GM23248 (cell line): Measurements from ENCODE around the gene PRKCSH. TPM values are rescaled to one million over a fixed set of nuclear protein-coding genes. Genes with fewer than 3 reads are reported as not detected.

Experiments
- DNase-seq: peaks from one replicate; pipeline ENCODE4 v3.0.0-alpha.2; 2015
- H2AFZ ChIP-seq: fragments of 200-600 bp; sonication (generic); 2 replicates; pipeline ENCODE4 v1.6.1; 2016; ENCODE audit warnings: antibody characterized with exemption
- H3F3A ChIP-seq: fragments of 200-600 bp; sonication (generic); 2 replicates; pipeline ENCODE4 v1.6.1; 2016; ENCODE audit warnings: mild to moderate bottlenecking, antibody characterized with exemption, mixed run types; ENCODE audit not compliant: insufficient read depth
- H3K27ac ChIP-seq: fragments of 200-600 bp; sonication (generic); 2 replicates; pipeline ENCODE4 v1.5.1; 2016; ENCODE audit warnings: mild to moderate bottlenecking
- H3K27me3 ChIP-seq: fragments of 200-600 bp; sonication (generic); replicated peaks from 2 replicates; pipeline ENCODE4 v1.6.1; 2016; ENCODE audit warnings: mild to moderate bottlenecking; ENCODE audit not compliant: insufficient read depth
- H3K36me3 ChIP-seq: fragments of 200-600 bp; sonication (generic); 2 replicates; pipeline ENCODE4 v1.6.1; 2016; ENCODE audit warnings: low read depth, mild to moderate bottlenecking
- H3K4me1 ChIP-seq: fragments of 200-600 bp; sonication (generic); 2 replicates; pipeline ENCODE4 v1.6.1; 2016; ENCODE audit warnings: mild to moderate bottlenecking; ENCODE audit not compliant: insufficient read depth
- H3K4me2 ChIP-seq: fragments of 200-600 bp; sonication (generic); one replicate; pipeline ENCODE4 v1.6.1; 2016; ENCODE audit warnings: mild to moderate bottlenecking; ENCODE audit not compliant: unreplicated experiment
- H3K4me3 ChIP-seq: fragments of 200-600 bp; sonication (generic); 2 replicates; pipeline ENCODE4 v1.5.1; 2016; ENCODE audit warnings: mild to moderate bottlenecking
- H3K79me2 ChIP-seq: fragments of 200-600 bp; sonication (generic); 2 replicates; pipeline ENCODE4 v1.6.1; 2016; ENCODE audit warnings: mild to moderate bottlenecking; ENCODE audit not compliant: insufficient read depth
- H3K9ac ChIP-seq: fragments of 200-600 bp; sonication (generic); 2 replicates; pipeline ENCODE4 v1.6.1; 2016; ENCODE audit warnings: mild to moderate bottlenecking
- H3K9me2 ChIP-seq: fragments of 200-600 bp; sonication (generic); 2 replicates; pipeline ENCODE4 v1.6.1; 2016; ENCODE audit warnings: mixed run types, mild to moderate bottlenecking, moderate library complexity; ENCODE audit not compliant: insufficient read depth
- H3K9me3 ChIP-seq: fragments of 200-600 bp; sonication (generic); one replicate; pipeline ENCODE4 v1.6.1; 2017; ENCODE audit warnings: low read depth
- H4K20me1 ChIP-seq: fragments of 200-600 bp; sonication (generic); 2 replicates; pipeline ENCODE4 v1.6.0; 2016; ENCODE audit not compliant: insufficient read depth
- EZH2 ChIP-seq: fragments of 200-600 bp; sonication (generic); IDR thresholded peaks from 2 replicates; pipeline ENCODE4 v1.6.1; 2018; ENCODE audit warnings: antibody characterized with exemption, mild to moderate bottlenecking; ENCODE audit not compliant: insufficient read depth, poor library complexity, severe bottlenecking
- EZH2phosphoT487 ChIP-seq: fragments of 200-600 bp; sonication (generic); IDR thresholded peaks from 2 replicates; pipeline ENCODE4 v1.6.1; 2018; ENCODE audit warnings: antibody characterized with exemption, moderate library complexity, mild to moderate bottlenecking, low read depth; ENCODE audit not compliant: insufficient read depth
- WGBS, 2 experiments: methylation state at CpG; one replicate each; pipeline ENCODE4 v1.1.6; 2015 to 2017; ENCODE audit warnings: low lambda C conversion rate in 2 of 2, low coverage in 1 of 2; ENCODE audit errors: missing lambda C conversion rate in 2 of 2; 5-methylcytosine and 5-hydroxymethylcytosine counted together
- in situ Hi-C: fragments of 300-500 bp; cut with MboI; formaldehyde crosslinking; loops from 2 replicates; pipeline ENCODE4 v1.15.0; 2020
- polyA plus RNA-seq: library from polyadenylated mRNA; unstranded; fragments of >200 nt; fragmentation: Nextera tagmentation; extraction: Ambion mirVana; gene quantifications from 2 replicates; pipeline ENCODE4 v1.2.1, GENCODE V29; 2016
- total RNA-seq: library from RNA; depleted of rRNA; stranded (reverse); fragments of >200 nt; shearing (Covaris generic); gene quantifications from 2 replicates; pipeline ENCODE4 v1.2.3, GENCODE V29; 2014

PRKCSH gene
- total and polyA plus RNA-seq, 2 experiments from 2014 or later = 94.1 to 142 TPM

DNA sequence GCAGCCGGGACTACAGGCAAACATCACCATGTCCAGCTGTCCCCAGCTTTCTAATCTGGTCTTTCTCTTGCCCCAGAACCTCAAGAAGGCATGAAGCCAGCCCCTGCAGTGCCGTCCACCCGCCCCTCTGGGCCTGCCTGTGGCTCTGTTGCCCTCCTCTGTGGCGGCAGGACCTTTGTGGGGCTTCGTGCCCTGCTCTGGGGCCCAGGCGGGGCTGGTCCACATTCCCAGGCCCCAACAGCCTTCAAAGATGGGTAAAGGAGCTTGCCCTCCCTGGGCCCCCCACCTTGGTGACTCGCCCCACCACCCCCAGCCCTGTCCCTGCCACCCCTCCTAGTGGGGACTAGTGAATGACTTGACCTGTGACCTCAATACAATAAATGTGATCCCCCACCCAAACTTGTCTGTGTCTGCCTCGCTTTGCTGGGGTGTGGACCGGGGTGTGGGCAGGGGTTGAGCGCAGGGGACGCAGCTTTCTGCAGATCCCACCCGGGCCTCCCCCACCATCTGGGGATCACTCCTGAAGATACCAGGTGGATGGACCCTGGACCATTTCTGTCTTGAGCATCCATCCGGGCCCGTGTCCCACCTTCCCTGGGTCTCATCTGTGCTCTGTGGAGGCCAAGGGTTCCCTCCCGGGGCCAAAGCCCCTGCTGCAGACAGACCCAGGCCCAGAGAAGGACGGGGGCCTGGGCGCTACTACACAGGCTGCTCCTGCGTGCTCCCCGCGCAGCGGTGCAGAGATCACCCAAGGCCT, 15.3 kb downstream of the PRKCSH start:
- H3F3A ChIP-seq = no peaks in the 10 kb centered on the region
- H3K4me3 ChIP-seq = no peak overlapping the region
- H3K27me3 ChIP-seq = no peaks in the 10 kb centered on the region
- in situ Hi-C loops = loop anchor here (25.0 kb wide), 1 partner anchor 163 kb away; the partner anchor contains the start of gene TSPAN16
- H3K9me2 ChIP-seq = no peaks in the 10 kb centered on the region
- no peak overlapping the region for H3K4me2 ChIP-seq
- H3K27ac ChIP-seq = no peak overlapping the region
- no peak for DNase-seq
- peaks cover 7% of the 10 kb centered on the region; the same call in 1 of the 2 replicates for H3K36me3 ChIP-seq
- H2AFZ ChIP-seq = no peak overlapping the region
- no peaks in the 10 kb centered on the region for H3K4me1 ChIP-seq
- H4K20me1 ChIP-seq = no peaks in the 10 kb centered on the region
- WGBS, 2 experiments = 84 to 86% methylated on average over 20 to 21 of the region's 21 CpGs
- no peak for TF ChIP-seq EZH2
- TF ChIP-seq EZH2phosphoT487 = no peak
- H3K9ac ChIP-seq = no peak overlapping the region
- no peaks in the 10 kb centered on the region for H3K9me3 ChIP-seq
- no peaks in the 10 kb centered on the region for H3K79me2 ChIP-seq

DNA sequence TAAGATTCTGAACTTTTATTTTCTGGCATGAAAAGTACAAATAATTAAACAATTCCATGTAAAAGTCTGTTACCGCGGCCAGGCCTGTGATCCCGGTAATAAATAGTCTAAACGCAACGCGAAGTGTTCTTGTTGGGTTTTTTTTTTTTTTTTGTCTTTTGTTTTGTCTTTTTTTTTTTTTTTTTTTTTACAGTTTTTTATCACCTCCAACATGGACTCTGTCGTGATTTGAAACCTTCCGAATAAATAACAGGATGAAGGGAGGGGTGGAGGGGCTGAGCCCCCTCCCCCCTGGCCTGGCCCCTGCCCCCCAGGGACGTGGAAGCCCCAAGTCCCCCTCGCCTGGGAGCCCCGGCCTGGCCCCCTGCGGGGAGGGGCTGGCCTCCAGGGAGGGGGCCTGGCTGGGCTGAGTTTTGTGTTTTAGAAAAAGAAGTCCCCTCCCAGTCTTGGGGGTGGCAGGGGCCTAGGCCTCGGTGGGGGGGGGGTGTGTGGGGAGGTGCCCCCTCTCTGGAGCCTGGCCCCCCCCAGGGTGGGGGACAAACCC, 16.0 kb downstream of the PRKCSH start:
- H3K36me3 ChIP-seq = peaks cover 7% of the 10 kb centered on the region; the same call in 1 of the 2 replicates
- no peaks in the 10 kb centered on the region for H3K79me2 ChIP-seq
- in situ Hi-C loops = loop anchor here (25.0 kb wide), 1 partner anchor 164 kb away; the partner anchor contains the start of gene TSPAN16
- no peaks in the 10 kb centered on the region for H3K9me3 ChIP-seq
- H2AFZ ChIP-seq = no peak overlapping the region
- H3K9ac ChIP-seq = no peak overlapping the region
- 17 to 18% methylated on average over 9 to 13 of the region's 13 CpGs for WGBS, 2 experiments
- no peak overlapping the region for H3K4me2 ChIP-seq
- no peaks in the 10 kb centered on the region for H3K4me1 ChIP-seq
- no peak overlapping the region for H3K4me3 ChIP-seq
- no peaks in the 10 kb centered on the region for H3K27me3 ChIP-seq
- no peaks in the 10 kb centered on the region for H3F3A ChIP-seq
- TF ChIP-seq EZH2phosphoT487 = no peak
- TF ChIP-seq EZH2 = no peak
- no peaks in the 10 kb centered on the region for H4K20me1 ChIP-seq
- no peak for DNase-seq
- no peaks in the 10 kb centered on the region for H3K9me2 ChIP-seq
- no peak overlapping the region for H3K27ac ChIP-seq

DNA sequence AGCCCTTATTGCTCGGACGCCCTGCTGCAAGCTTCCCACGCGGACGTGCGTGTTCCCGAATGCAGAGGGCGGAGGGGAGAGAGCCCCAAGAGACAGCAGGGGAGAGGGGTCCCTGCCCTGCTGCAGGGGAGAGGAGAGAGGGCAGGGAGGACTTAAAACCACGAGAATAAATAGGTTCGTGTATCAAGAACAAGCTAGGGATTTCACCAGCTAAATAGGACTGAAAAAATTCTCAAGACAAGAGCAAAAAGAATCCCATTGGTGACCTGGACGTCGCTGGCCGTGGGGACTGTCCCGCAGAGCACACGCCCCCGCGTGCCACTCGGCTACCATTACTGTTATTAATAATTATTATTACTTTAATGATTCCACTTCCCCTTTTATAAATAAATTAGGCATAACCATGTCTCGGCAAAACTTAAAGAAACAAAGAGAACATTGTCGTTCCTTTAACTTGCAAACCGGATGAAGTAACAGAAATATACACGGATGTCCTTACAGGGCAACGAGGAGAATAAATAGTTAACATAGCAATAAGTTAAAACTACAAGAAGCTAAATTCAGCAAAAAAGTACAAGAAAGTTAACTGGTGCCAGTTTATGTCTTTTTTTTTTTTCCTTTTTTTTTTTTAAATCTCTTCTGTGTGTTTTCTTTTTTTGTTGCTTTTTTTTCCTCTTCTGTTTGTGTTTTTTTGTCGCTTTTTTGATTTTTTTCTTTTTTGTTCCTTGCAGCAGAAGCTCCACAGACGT, 16.6 kb downstream of the PRKCSH start:
- H3K4me1 ChIP-seq = no peaks in the 10 kb centered on the region
- H3K79me2 ChIP-seq = no peaks in the 10 kb centered on the region
- no peak overlapping the region for H3K9ac ChIP-seq
- no peak overlapping the region for H3K4me3 ChIP-seq
- no peaks in the 10 kb centered on the region for H3K9me3 ChIP-seq
- TF ChIP-seq EZH2phosphoT487 = no peak
- TF ChIP-seq EZH2 = no peak
- peaks cover 7% of the 10 kb centered on the region; the same call in 1 of the 2 replicates for H3K36me3 ChIP-seq
- no peak overlapping the region for H3K27ac ChIP-seq
- no peaks in the 10 kb centered on the region for H4K20me1 ChIP-seq
- in situ Hi-C loops = loop anchor here (25.0 kb wide), 1 partner anchor 165 kb away; the partner anchor contains the start of gene TSPAN16
- no peak overlapping the region for H3K4me2 ChIP-seq
- H3K27me3 ChIP-seq = no peaks in the 10 kb centered on the region
- DNase-seq = no peak
- H3K9me2 ChIP-seq = no peaks in the 10 kb centered on the region
- no peak overlapping the region for H2AFZ ChIP-seq
- WGBS, 2 experiments = 38 to 47% methylated on average over 25 of the region's 25 CpGs
- no peaks in the 10 kb centered on the region for H3F3A ChIP-seq

DNA sequence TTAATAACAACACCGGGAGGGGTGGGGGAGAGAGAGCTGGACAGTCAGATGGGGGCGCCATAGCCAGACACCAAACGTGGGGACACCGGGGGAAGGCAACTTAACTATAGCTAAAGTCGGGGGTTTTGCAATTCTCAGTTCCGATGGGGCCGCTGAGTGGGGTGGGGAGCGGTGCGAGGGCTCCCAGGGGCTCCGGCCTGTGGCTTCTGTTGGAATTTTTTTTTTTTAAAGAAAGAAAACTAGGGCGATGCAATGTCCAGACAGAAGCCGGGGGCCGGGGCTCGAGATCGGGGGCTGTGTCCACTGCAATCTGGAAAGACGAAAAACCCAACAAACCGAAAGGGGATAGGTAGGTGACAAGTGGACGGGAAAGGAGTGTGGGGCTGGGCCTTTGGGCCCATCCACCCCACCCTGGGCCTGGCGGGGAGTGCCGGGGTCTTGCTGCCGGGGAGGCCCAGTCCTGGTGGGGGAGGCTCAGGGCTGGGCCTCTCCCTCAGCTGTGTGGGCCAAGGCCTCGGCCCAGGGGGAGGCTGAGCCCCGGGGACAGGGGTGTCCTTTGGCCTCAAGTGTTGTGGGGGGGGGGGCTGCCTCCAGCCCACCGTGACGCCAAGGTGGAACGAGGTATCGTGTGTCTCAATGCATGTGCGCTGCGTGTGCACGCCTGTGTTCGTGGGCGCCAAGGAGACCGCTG, 17.3 kb downstream of the PRKCSH start:
- Histone ChIP-seq H3K9me2 (no peaks in the 10 kb centered on the region), H3K36me3 (peaks cover 7% of the 10 kb centered on the region; the same call in 1 of the 2 replicates), H3K9me3 (no peaks in the 10 kb centered on the region), H3K27me3 (no peaks in the 10 kb centered on the region), H2AFZ (no peak overlapping the region), H3K79me2 (no peaks in the 10 kb centered on the region), H3K4me1 (no peaks in the 10 kb centered on the region), H3K27ac (no peak overlapping the region), H3F3A (no peaks in the 10 kb centered on the region), H3K4me3 (no peak overlapping the region), H4K20me1 (no peaks in the 10 kb centered on the region), H3K9ac (no peak overlapping the region), H3K4me2 (no peak overlapping the region)
- in situ Hi-C loops = loop anchor here (25.0 kb wide), 1 partner anchor 165 kb away; the partner anchor contains the start of gene TSPAN16
- 79 to 94% methylated on average over 21 to 33 of the region's 33 CpGs for WGBS, 2 experiments
- TF ChIP-seq EZH2phosphoT487 = no peak
- no peak for TF ChIP-seq EZH2
- no peak for DNase-seq
